HG02610 (cell line): ENCODE results near the gene CCDC88A.
"Not testable (repeated sequence)": the region's sequence is repeated elsewhere in the genome, so short reads cannot be mapped to it uniquely, and the experiment has no call there.

Experiments
- ATAC-seq: cut with Tn5 transposase; IDR thresholded peaks from one replicate; pipeline ENCODE4 v1.9.1; 2021; ENCODE audit warnings: mild to moderate bottlenecking, moderate library complexity; ENCODE audit not compliant: unreplicated experiment

CCDC88A gene, protein sequence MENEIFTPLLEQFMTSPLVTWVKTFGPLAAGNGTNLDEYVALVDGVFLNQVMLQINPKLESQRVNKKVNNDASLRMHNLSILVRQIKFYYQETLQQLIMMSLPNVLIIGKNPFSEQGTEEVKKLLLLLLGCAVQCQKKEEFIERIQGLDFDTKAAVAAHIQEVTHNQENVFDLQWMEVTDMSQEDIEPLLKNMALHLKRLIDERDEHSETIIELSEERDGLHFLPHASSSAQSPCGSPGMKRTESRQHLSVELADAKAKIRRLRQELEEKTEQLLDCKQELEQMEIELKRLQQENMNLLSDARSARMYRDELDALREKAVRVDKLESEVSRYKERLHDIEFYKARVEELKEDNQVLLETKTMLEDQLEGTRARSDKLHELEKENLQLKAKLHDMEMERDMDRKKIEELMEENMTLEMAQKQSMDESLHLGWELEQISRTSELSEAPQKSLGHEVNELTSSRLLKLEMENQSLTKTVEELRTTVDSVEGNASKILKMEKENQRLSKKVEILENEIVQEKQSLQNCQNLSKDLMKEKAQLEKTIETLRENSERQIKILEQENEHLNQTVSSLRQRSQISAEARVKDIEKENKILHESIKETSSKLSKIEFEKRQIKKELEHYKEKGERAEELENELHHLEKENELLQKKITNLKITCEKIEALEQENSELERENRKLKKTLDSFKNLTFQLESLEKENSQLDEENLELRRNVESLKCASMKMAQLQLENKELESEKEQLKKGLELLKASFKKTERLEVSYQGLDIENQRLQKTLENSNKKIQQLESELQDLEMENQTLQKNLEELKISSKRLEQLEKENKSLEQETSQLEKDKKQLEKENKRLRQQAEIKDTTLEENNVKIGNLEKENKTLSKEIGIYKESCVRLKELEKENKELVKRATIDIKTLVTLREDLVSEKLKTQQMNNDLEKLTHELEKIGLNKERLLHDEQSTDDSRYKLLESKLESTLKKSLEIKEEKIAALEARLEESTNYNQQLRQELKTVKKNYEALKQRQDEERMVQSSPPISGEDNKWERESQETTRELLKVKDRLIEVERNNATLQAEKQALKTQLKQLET (N-terminal part only)

DNA sequence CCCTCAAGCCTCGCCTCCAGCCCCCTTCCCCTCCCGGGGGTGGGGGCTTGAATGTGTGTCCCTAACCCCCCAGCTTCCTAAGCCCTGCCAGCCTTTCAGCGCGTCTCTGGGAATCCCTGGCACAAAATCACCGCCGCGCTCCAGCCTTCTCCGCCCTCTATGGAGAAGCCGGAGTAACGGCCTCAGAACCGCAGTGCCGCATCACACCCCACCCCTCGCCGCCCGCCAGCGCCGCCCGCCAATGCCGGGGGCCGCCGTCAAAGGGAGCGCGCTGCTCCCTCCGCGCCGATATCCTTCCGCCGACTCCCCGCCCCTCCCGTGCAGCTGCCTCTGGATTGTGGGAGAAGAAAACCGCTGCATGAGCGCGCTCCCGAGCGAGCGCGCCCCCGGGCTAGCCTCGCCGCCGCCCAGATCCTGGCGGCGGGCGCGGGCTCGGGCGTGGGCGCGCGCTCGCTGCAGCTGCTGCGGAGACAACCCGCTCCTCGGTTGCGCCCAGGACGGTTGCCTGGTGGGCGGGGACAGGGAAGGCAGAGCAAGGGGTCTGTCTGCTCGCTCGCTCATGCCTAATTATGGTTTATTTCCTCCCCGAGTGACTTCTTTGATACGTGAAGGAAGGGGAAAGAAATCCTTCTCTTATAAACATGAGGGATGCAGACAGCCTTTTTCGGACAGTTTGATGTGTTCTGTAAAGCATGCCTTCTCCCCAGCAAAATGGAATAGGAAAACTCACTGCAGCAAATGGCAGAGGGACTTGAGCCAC lies at the start of gene CCDC88A:
CCDC88A (minus strand) TSS at position 178 of the 760 bp plus-strand sequence. CDS start 777 bp downstream, outside the sequence.
- peak; percentile 80 for ATAC-seq

DNA sequence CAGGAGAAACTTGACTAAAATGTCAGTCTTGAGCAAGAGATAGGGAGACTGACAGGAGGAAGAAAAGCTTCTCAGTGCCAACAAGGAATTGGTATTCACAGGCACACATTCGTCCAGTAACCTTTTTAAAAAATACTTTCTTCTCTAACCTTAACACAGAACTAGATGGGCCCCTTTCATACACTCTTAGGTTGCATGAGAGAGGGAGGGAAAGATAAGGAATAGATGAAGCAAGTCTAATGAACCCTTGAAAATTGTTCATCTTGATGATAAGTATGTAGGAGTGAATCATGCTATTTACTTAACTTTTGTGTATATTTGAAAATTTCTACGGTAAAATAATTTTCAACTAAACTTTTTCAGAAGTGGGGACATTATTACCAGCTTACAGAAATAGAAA lies 42.0 kb upstream of the CCDC88A start:
- ATAC-seq, result no peak

DNA sequence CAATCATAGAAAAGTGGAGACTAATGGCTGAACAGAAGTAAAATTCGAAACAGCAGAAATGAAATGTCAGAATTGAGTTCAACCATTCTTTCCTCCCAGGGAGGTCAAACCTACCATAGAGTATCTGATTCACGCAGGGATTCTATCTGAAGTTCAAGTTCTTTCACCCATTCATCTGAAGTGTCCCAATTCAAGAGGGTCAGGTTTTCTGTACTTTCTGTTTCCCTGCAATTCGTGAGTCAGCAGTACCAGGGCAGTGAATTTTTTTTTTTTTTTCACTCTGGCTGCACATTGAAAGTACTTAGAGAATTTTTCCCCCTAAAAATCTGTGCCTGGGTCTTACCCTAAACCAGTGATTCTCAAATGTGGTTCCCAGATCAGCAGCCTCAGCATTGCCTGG lies 40.9 kb upstream of the CCDC88A start:
- no peak for ATAC-seq

DNA sequence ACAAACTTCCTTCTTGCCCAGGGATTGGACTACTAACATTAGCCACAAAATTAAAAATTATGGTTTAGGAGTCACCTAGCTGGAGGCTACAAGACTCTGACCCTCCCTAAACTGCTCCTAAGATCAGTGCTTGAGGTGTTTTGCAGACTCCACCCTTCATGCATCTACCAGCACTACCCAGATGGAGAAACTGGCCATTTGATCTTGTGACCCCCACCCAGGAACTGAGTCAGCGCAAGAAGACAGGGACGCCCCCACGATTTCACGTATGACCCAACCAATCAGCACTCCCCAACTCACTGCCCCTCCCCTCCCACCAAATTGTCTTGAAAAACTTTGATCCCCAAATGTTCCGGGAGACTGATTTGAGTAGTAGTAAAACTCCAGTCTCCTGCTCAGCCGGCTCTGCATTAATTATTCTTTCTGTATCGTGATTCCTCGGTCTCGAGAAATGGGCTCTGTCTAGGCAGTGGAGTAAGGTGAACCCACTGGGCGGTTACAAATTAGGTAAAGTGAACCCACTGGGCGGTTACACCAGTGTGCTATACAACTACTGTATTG lies 40.1 kb upstream of the CCDC88A start:
- no peak for ATAC-seq

DNA sequence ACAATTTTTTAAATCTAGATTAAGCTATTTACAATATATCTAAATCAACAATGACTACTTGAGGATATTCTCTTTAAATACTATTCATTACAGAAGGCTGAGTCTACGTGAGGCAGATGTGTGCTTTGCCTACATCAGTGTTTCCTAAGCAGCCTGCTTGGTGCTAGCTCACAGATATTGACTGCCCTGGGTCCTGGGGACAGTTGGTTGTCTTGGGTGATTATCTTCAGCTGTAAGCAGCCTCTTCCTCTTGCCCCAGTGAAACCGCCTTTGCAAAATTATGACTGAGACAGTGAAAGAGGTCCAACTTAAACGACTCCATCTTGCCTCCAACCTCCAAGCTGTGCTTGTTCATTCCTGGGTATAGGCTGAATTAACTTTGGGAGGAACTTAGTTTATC lies 39.6 kb upstream of the CCDC88A start:
- ATAC-seq, result no peak

DNA sequence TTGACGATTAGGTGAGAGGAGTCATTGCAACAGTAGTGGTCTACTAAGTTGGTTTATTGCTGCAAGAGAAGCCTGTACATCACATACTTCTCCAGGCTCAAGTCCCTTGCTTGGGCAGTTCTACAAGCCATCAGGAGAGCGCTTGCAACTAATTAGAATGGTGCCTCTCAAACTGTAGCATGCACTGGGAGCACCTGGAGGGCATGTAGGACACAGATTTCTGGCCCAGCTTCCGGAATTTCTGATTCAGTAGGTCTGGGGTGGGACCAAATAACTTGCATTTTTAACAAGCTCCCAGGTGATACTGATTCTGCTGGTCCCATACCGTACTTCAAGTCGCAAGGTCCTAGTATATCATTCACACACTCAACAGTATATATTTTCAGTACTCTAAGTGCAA lies 34.5 kb upstream of the CCDC88A start:
- ATAC-seq, result no peak

DNA sequence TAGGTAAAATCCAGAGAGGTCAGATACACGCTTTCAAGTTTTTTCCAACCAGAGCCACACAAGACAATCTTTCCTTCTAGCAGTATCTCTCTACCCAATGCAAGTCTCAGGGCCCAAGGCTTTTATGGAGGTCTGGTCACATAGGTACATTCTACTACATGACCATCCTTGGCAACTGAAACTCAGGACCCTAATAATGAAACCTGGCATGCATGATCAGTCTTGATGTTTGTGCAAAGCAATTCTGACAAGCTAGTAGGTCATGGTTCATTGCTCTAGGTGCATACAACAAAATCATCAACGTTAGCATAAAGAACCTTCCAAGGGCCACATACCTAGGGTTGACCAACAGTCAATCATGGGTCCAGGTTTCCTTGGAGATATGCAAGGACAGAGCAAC lies 33.2 kb upstream of the CCDC88A start:
- ATAC-seq, result peak; percentile 65

DNA sequence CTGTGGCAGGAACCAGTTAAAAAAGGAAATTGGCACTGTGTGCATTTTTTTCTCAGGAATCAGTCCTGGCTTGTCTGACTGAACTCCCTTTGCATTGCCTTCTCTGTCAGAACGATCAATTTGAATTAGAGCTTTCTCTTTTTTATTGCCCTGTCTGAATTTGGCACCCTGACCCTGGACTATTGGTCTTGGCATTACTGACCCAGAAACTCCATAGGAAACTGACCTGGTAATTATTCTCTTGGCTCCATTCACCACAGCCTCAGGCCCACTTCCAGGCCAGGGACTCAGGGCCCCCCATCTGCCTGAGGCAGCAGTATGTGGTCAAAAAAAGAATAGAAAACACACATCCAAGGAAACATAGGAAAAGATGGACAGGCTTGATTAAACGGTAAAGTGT lies 32.0 kb upstream of the CCDC88A start:
- no peak for ATAC-seq

DNA sequence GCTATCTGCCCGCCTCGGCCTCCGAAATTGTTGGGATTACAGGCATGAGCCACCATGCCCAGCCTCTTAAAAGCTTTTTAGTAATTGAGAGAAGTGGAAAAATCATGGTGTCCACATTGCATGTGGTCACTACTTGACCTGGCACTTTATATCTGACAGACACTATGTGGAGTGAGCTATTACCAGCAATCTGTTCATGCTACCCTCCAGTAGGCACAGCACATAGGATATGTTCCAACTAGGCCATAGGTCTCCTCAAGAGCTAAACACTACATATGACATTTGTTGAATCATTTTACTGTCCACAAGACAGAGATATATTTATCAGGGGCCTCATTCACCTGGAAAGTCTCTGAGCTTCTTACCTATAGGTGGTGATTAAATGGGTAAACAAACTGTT lies 30.4 kb upstream of the CCDC88A start:
- not testable (repeated sequence) for ATAC-seq

DNA sequence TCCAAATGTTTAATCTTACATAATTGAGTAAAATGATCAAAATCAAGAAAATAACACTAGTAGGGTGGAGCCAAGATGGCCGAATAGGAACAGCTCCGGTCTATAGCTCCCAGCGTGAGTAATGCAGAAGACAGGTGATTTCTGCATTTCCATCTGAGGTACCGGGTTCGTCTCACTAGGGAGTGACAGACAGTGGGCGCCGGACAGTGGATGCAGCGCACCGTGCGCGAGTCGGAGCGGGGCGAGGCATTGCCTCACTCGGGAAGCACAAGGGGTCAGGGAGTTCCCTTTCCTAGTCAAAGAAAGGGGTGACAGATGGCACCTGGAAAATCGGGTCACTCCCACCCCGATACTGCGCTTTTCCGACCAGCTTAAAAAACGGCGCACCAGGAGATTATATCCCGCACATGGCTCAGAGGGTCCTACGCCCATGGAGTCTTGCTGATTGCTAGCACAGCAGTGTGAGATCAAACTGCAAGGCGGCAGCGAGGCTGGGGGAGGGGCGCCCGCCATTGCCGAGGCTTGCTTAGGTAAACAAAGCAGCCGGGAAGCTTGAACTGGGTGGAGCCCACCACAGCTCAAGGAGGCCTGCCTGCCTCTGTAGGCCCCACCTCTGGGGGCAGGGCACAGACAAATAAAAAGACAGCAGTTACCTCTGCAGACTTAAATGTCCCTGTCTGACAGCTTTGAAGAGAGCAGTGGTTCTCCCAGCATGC lies 22.5 kb upstream of the CCDC88A start:
- ATAC-seq, result not testable (repeated sequence)

DNA sequence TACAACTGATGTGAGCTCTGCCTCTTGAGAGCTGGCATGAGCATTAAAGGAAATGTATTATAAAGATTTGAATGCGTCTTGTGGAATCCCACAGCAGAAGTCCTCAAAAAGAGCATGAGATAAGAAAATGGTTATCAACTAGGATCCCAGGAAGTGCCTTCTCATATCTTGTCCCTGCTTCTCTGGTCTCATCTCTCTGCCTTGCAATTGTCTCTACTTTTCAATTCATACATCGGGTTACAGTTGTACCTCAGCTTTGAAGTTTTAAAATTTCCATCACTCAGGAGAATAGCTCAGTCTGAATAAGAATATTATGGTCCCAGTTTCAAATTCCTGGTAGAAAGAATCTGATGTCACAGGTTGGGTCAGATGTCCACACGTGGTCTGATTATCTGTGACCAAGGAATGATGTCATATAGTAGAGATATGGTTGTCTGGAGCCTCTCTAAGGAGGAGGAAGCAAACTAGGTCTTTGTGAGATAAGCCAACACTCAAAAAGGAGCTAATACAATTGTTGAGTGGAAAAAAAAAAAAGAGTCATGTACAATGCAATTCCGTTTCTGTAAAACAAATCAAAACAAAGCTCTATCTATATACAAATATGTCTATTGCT lies 21.7 kb upstream of the CCDC88A start:
- ATAC-seq, result no peak

DNA sequence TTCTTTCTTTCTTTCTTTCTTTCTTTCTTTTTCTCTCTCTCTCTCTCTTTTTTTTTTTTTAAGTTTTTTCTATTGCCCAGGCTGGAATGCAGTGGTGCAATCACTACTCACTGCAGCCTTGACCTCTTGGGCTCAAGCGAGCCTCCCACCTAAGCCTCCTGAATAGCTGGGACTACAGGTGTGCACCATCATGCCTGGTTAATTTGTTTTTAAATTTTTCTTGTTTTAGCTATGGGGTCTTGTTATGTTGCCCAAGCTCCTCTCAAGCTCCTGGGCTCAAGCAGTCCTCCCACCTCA lies 19.4 kb upstream of the CCDC88A start:
- ATAC-seq, result no peak

DNA sequence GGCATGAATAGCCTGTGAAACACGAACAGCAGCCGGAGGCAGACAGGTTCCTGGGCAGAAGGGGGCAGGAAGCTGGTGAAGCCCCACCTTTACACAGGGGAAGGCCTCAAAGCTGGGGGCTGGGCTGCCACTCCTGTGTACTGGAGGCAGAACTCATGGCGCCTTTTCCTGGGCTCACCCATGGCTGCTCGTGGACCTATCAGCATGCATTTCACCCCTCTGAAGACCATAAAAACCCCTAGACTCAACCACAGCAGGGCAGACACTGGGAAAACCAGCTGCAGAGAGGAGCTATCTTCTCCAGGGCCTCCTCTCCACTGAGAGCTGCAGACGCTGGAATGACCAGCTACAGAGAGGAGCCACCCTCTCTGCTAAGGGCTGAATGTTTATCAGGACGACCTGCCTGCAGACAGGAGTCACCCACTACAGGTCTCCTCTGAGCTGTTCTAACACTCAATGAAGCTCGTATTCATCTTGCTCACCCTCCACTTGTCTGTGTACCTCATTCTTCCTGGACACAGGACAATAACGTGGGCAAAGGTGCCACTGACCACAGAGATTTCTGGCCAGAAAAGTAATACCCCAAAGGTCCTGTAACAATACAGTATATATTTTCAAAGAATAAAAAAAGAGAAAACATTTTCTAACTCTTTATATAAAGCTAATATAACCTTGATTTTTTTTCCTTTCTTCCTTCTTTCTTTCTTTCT lies 18.9 kb upstream of the CCDC88A start:
- no peak for ATAC-seq

DNA sequence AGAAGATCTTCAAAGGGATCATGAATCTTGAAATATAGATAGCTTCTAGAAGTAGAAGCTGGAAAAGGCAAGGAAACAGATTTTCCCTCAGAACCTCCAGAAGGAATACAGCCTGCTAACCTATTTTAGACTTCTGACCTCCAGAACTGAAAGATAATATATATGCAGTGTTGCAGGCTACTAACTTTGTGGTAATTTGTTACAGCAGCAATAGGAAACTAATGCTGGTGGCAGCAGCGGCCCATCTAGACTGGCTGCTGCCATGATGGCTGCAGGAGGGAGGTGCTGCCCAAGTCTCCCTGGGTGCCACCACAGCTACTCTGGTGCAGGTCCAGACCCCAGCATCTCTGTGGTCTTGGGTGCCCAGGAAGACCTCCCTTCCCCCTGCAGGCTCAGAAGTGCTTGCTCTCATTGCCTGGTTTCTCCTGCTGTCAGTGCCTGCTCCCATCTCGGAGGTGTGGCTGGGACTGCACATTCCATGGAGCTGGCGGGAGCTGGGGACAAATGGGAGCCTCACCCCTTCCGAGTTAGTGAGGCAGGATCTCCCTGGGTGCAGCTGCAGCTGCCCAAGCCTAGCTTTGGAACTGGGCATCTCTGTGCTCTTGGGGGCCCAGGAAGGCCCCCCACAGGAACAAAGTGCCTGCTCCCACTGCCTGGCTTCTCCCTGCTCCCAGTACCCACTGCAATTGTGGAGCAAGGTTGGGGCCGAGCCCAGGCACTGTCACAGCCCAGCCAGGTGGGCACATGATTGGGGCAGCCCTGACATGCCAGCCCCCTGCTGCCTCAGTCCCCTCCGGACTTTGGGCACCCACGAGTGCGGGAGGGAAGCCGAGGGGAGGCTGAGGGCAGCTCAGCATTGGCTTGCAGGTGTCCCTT lies 18.1 kb upstream of the CCDC88A start:
- ATAC-seq, result no peak

DNA sequence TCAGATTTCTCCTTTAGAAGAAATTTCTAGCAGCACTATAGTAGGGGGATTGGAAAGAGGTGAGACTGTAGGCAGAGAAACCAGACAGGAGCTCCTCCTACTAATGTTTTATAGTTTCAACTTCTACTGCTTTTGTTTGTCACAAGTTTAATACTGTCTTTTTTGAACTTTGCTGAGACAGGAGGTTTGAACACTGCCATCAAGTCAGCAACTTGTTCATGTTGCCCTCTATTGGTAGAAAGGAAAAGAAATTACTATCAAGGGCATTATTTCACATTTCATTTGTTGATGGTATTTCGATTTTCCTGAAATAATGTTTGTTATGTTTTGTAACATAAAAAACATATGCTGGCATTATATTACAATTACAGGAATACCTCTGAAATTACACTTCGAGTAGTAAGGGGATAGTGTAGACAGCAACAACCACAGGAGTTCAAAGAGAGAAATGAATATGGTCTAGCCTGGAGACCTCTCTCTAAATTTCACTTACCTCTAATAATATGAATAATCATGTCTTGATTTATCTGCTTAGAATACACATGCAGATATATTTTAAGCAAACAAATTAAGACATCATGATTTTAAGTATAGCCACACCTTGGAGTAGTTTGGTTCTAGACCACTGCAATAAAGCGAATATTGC lies 12.4 kb upstream of the CCDC88A start:
- peak; percentile 65 for ATAC-seq

DNA sequence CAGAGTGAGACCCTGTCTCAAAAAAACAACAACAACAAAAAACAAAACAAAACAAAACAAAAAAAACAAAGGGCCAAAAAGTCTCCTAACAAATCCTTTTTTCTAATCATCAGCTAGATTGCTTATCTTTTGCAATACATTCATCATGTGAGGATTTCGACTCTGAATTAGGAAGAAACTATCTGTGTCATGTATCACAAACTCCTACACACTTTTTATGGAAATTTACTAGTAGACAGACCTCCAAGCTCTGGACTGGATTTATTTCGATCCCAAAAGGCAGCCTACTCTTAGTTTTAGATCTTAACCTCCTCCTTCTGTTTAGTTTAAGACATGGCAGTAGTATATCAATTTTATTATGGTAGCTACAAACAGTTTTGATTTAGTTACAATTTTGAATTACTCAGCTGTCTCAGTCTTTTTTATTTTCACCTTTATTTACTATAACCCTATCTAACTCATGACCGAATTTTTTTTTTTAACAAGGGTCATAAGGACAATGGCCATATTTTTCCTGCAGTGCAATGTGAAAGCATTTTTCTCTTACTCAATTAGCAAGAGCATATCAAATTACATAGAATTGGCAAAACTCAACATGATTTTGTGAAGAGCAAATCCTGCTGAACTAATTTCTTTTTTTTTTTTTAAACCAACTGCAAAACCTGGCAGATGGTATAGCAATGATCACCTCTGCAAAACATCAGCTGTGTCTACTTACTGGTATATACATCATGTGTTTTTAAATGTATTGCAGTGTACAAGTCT lies 10.7 kb upstream of the CCDC88A start:
- no peak for ATAC-seq

DNA sequence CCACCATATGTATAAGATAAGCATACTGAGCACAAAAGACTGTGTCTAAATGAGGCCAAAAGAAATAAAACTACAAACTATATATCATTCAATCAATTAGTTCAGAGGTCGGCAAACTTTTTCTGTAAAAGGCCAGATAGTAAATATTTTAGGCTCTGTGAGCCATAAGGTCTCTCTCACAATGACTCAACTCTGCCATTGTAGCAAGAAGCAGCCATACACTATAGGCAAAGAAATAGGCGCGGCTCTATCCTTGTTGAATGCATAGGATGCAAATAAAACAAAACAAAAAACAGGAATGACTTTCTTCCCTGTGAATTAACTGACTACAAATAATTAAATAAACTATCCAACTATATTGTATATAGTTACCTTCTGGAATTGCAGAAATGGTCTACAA lies 8.6 kb upstream of the CCDC88A start:
- ATAC-seq, result no peak
